HFFc6 (cell line): ENCODE measurements around the gene C16orf90. TPM values are rescaled to one million over a fixed set of nuclear protein-coding genes. Genes with fewer than 3 reads are reported as not detected.

Experiments used
- DNase-seq: peaks from one replicate; pipeline ENCODE4 v3.0.0-alpha.2; 2018
- H3K27ac Mint-ChIP-seq: 2 replicates; pipeline ENCODE4 v1.8.0; 2020; ENCODE audit warnings: mild to moderate bottlenecking, mixed read lengths
- H3K27me3 Mint-ChIP-seq: 2 replicates; pipeline ENCODE4 v1.8.0; 2021; ENCODE audit warnings: mild to moderate bottlenecking, moderate library complexity, mixed read lengths; ENCODE audit not compliant: insufficient read depth
- H3K36me3 Mint-ChIP-seq: 2 replicates; pipeline ENCODE4 v1.8.0; 2021; ENCODE audit warnings: low read depth, mixed read lengths
- H3K4me1 Mint-ChIP-seq: 2 replicates; pipeline ENCODE4 v1.8.0; 2020; ENCODE audit warnings: low read depth, mixed read lengths
- H3K4me3 Mint-ChIP-seq: 2 replicates; pipeline ENCODE4 v1.8.0; 2020; ENCODE audit warnings: mild to moderate bottlenecking, moderate library complexity, mixed read lengths
- H3K9me3 Mint-ChIP-seq: 2 replicates; pipeline ENCODE4 v1.8.0; 2020; ENCODE audit warnings: mild to moderate bottlenecking, mixed read lengths
- CTCF ChIP-seq: fragments of 200-600 bp; sonication (generic); IDR thresholded peaks from 2 replicates; pipeline ENCODE4 v1.5.0; 2021; ENCODE audit warnings: antibody characterized with exemption, mild to moderate bottlenecking
- total RNA-seq, 6 experiments: library from RNA; stranded (reverse); fragmentation: NEBNext Ultra II Directional; extraction: Animal tissue kit (Norgen Biotek cat#: 25700); gene quantifications; 2 replicates in 1 of 6; 3 replicates in 5 of 6; pipeline ENCODE4 v1.2.3, GENCODE V29; 2021

The C16orf90 gene
- total RNA-seq, 6 experiments from 2014 or later: not detected

GRCh38 chr16:3496386-3496785, 1.1 kb upstream of the C16orf90 start:
- H3K36me3 Mint-ChIP-seq: no peaks in the 10 kb centered on the region; the same call in 1 of the 2 replicates

DNA sequence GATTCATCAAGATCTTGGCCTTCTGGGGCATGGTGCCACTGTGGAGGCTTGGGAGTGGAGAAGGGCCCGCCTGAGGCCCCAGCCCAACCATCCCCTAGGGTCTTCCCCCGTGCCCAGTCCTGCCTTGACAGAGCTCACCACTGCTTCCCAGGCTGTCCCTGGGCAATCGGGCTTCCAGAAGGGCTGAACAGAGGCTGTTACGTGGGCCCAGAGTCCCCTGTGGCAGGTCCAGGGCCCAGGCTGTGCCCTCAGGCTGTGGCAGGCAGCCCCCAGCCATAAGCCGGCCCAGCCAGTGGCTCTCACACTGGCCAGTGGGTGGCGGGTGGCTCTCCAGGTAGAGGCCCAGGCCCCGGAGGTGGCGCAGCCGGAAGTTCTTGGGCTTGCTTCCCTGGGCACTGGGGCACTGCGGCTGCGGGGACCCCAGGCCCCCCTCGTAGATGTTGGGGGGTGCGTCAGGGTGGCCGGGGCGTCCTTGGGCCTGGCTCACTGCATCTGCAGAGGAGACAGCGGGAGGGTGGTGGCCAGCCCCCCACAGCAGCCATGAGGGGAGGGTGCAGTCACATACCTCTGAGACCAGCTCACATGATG, 809 bp downstream of the C16orf90 start:
- TF ChIP-seq CTCF: no peak
- Mint-ChIP-seq H3K4me1 (no peaks in the 10 kb centered on the region; the same call in 1 of the 2 replicates), H3K4me3 (no peak overlapping the region), H3K27me3 (peaks cover 4% of the 10 kb centered on the region; the same call in 1 of the 2 replicates), H3K9me3 (no peaks in the 10 kb centered on the region), H3K36me3 (no peaks in the 10 kb centered on the region), H3K27ac (no peak overlapping the region)
- DNase-seq: no peak

More at GRCh38 chr16:3496386-3496785, 1.1 kb upstream of the C16orf90 start:
- Mint-ChIP-seq H3K27ac (no peak overlapping the region), H3K4me1 (peaks cover 5% of the 10 kb centered on the region), H3K9me3 (no peaks in the 10 kb centered on the region), H3K27me3 (peaks cover 9% of the 10 kb centered on the region; the same call in 1 of the 2 replicates), H3K4me3 (no peak overlapping the region)
- no peak for TF ChIP-seq CTCF
- DNase-seq: no peak

- Mint-ChIP-seq H3K36me3 (no peaks in the 10 kb centered on the region), H3K9me3 (no peaks in the 10 kb centered on the region), H3K4me1 (no peaks in the 10 kb centered on the region; the same call in 1 of the 2 replicates), H3K27me3 (peaks cover 4% of the 10 kb centered on the region; the same call in 1 of the 2 replicates), H3K27ac (no peak overlapping the region), H3K4me3 (no peak overlapping the region)
- no peak for DNase-seq
- no peak for TF ChIP-seq CTCF
These were observed 2.9 kb downstream of the C16orf90 start for GRCh38 chr16:3492356-3492755.

- DNase-seq: no peak
- H3K27me3 Mint-ChIP-seq: peaks cover 4% of the 10 kb centered on the region; the same call in 1 of the 2 replicates
- no peaks in the 10 kb centered on the region for H3K9me3 Mint-ChIP-seq
- TF ChIP-seq CTCF: no peak; the same call in 1 of the 2 replicates
- no peak overlapping the region for H3K27ac Mint-ChIP-seq
- H3K4me1 Mint-ChIP-seq: no peaks in the 10 kb centered on the region; the same call in 1 of the 2 replicates
- H3K36me3 Mint-ChIP-seq: no peaks in the 10 kb centered on the region; the same call in 1 of the 2 replicates
- H3K4me3 Mint-ChIP-seq: no peak overlapping the region
These were observed 4.2 kb downstream of the C16orf90 start for GRCh38 chr16:3490911-3491629.

- Mint-ChIP-seq H3K4me1 (no peaks in the 10 kb centered on the region; the same call in 1 of the 2 replicates), H3K27ac (no peak overlapping the region; the same call in 1 of the 2 replicates), H3K36me3 (peaks cover 4% of the 10 kb centered on the region; the same call in 1 of the 2 replicates), H3K27me3 (0 out of 2 replicates have a peak, but pooled peaks cover 3% of the 10 kb centered on the region), H3K9me3 (no peaks in the 10 kb centered on the region), H3K4me3 (no peak overlapping the region)
- TF ChIP-seq CTCF: no peak
- no peak for DNase-seq
These were observed 6.5 kb downstream of the C16orf90 start for GRCh38 chr16:3488801-3489200.
